Aorta (tissue), 5 donors: ENCODE measurements around the gene SNAPC3. TPM values are rescaled to one million over a fixed set of nuclear protein-coding genes. Genes with fewer than 3 reads are reported as not detected.

Source experiments
- ATAC-seq: fragments of 200-7000 bp; cut with Tn5 transposase; one replicate; pipeline ENCODE4 v1.9.1; 2022; ENCODE audit warnings: moderate library complexity; ENCODE audit not compliant: low FRiP score
- DNase-seq, 2 donors: peaks; one replicate each; pipeline ENCODE4 v3.0.0-alpha.2; 2020
- H3K27ac ChIP-seq, 2 donors: one replicate each; pipeline ENCODE4 v1.5.1; 2013; ENCODE audit warnings: low read length in 2 of 2, mild to moderate bottlenecking in 2 of 2, moderate library complexity in 2 of 2, control low read depth in 1 of 2, inconsistent platforms in 1 of 2, low read depth in 1 of 2
- H3K27me3 ChIP-seq, 2 donors: one replicate each; pipeline ENCODE4 v1.6.1; 2013; ENCODE audit warnings: control low read depth in 1 of 2, low read length in 1 of 2, mild to moderate bottlenecking in 1 of 2, moderate library complexity in 1 of 2; ENCODE audit not compliant: insufficient read depth in 2 of 2, control insufficient read depth in 1 of 2
- H3K36me3 ChIP-seq, 2 donors: one replicate each; pipeline ENCODE4 v1.6.1; 2013; ENCODE audit warnings: control low read depth in 1 of 2, low read length in 1 of 2, mild to moderate bottlenecking in 1 of 2; ENCODE audit not compliant: insufficient read depth in 2 of 2, control insufficient read depth in 1 of 2
- H3K4me1 ChIP-seq, 2 donors: one replicate each; pipeline ENCODE4 v1.6.1; 2013; ENCODE audit warnings: low read length in 2 of 2, control low read depth in 1 of 2, mild to moderate bottlenecking in 1 of 2, moderate library complexity in 1 of 2; ENCODE audit not compliant: insufficient read depth in 2 of 2, control insufficient read depth in 1 of 2
- H3K4me3 ChIP-seq, 2 donors: one replicate each; pipeline ENCODE4 v1.5.1; 2013; ENCODE audit warnings: low read length in 2 of 2, control low read depth in 1 of 2, mild to moderate bottlenecking in 1 of 2
- H3K9me3 ChIP-seq: one replicate; pipeline ENCODE4 v1.6.1; 2013; ENCODE audit warnings: mild to moderate bottlenecking, low read length; ENCODE audit not compliant: control insufficient read depth
- WGBS, 2 donors: extraction: QIAGEN DNeasy Blood & Tissue Kit; methylation state at CpG; one replicate each; pipeline ENCODE4 v1.1.7; 2013; 5-methylcytosine and 5-hydroxymethylcytosine counted together
- intact Hi-C, 2 donors: fragments of 100-400 bp; cut with DNase I; formaldehyde crosslinking; loops; one replicate each; pipeline versions ENCODE4 v1.14.2 to v1.15.0; 2022
- polyA plus RNA-seq, 2 donors: library from polyadenylated mRNA; stranded (reverse); fragments of 200-250 nt; gene quantifications; one replicate each; pipeline ENCODE4 v1.2.3, GENCODE V29; 2013
- total RNA-seq, 2 donors: library from RNA; stranded (reverse); fragmentation: NEBNext Ultra II Directional; extraction: Animal tissue kit (Norgen Biotek cat#: 25700); gene quantifications; one replicate each; pipeline ENCODE4 v1.2.1, GENCODE V29; 2021
- donor health status: healthy with polysubstance abuse.
- donor health status: Bipolar disorder and iron deficiency.
- donor health status: DM: no; HTN: no; CAD: no.
- donor health status: DM: no; HTN: no; CAD: no.
- donor health status: DM: yes; HTN: yes; CAD: no.

SNAPC3 gene
- total and polyA plus RNA-seq, 4 donors, result 16.2 to 48.9 (median 31.3) TPM

- intact Hi-C loops, result no loop called here
- ATAC-seq, result no peak
- H3K27me3 ChIP-seq, result no peaks in the 10 kb centered on the region
- H3K4me3 ChIP-seq, result no peak overlapping the region
- H3K36me3 ChIP-seq, result no peaks in the 10 kb centered on the region
- WGBS, 2 donors, result 79 to 85% methylated on average over 6 of the region's 6 CpGs
- DNase-seq, result no peak
- no peak overlapping the region for H3K27ac ChIP-seq
- H3K4me1 ChIP-seq, result no peaks in the 10 kb centered on the region
- no peaks in the 10 kb centered on the region for H3K9me3 ChIP-seq
Measured at GRCh38 chr9:15386465-15386864, 36.2 kb upstream of the SNAPC3 start.

GRCh38 chr9:15389173-15389572 lies 33.5 kb upstream of the SNAPC3 start:
- no peak for DNase-seq
- Histone ChIP-seq H3K27me3 (no peaks in the 10 kb centered on the region), H3K4me3 (no peak overlapping the region), H3K27ac (no peak overlapping the region), H3K36me3 (no peaks in the 10 kb centered on the region), H3K9me3 (no peaks in the 10 kb centered on the region), H3K4me1 (peaks cover 0 to 1% of the 10 kb centered on the region in 2 donors)
- intact Hi-C loops, result no loop called here
- no peak for ATAC-seq

GRCh38 chr9:15389631-15390030 lies 33.0 kb upstream of the SNAPC3 start:
- Histone ChIP-seq H3K36me3 (no peaks in the 10 kb centered on the region), H3K27ac (no peak overlapping the region), H3K4me3 (no peak overlapping the region), H3K27me3 (no peaks in the 10 kb centered on the region), H3K4me1 (peaks cover 0 to 1% of the 10 kb centered on the region in 2 donors), H3K9me3 (no peaks in the 10 kb centered on the region)
- DNase-seq, result no peak
- intact Hi-C loops, result no loop called here
- 95 to 97% methylated on average over 4 of the region's 4 CpGs for WGBS, 2 donors
- no peak for ATAC-seq

- WGBS, 2 donors, result 95 to 98% methylated on average over 2 of the region's 2 CpGs
- DNase-seq (no peak), ATAC-seq (no peak)
- Histone ChIP-seq H3K36me3 (no peaks in the 10 kb centered on the region), H3K4me3 (no peak overlapping the region), H3K27me3 (no peaks in the 10 kb centered on the region), H3K9me3 (no peaks in the 10 kb centered on the region), H3K27ac (no peak overlapping the region), H3K4me1 (peaks cover 0 to 1% of the 10 kb centered on the region in 2 donors)
- intact Hi-C loops, result no loop called here
Measured at GRCh38 chr9:15390201-15390600, 32.5 kb upstream of the SNAPC3 start.

GRCh38 chr9:15392363-15392762 lies 30.3 kb upstream of the SNAPC3 start:
- no peaks in the 10 kb centered on the region for H3K36me3 ChIP-seq
- H3K9me3 ChIP-seq, result no peaks in the 10 kb centered on the region
- 5 to 8% methylated on average over 5 of the region's 5 CpGs for WGBS, 2 donors
- no peaks in the 10 kb centered on the region for H3K27me3 ChIP-seq
- DNase-seq (no peak), ATAC-seq (no peak)
- intact Hi-C loops, result no loop called here
- peaks cover 0 to 1% of the 10 kb centered on the region in 2 donors for H3K4me1 ChIP-seq
- H3K4me3 ChIP-seq, result no peak overlapping the region
- no peak overlapping the region for H3K27ac ChIP-seq

GRCh38 chr9:15400281-15400941 lies 22.3 kb upstream of the SNAPC3 start:
- no peak overlapping the region for H3K4me3 ChIP-seq
- no peaks in the 10 kb centered on the region for H3K27me3 ChIP-seq
- H3K36me3 ChIP-seq, result no peaks in the 10 kb centered on the region
- no peak for DNase-seq
- peak overlapping the region; percentile 67 to 71 for H3K27ac ChIP-seq
- peaks cover 0 to 2% of the 10 kb centered on the region in 2 donors for H3K4me1 ChIP-seq
- intact Hi-C loops, result loop anchor here in 1 of 2 donors (5.0 kb wide), 1 partner anchor 93 kb away; the partner anchor contains the start of gene TTC39B
- WGBS, 2 donors, result 48 to 52% methylated on average over 5 of the region's 5 CpGs
- no peak for ATAC-seq
- H3K9me3 ChIP-seq, result no peaks in the 10 kb centered on the region

GRCh38 chr9:15401266-15401665 lies 21.4 kb upstream of the SNAPC3 start:
- no peak for ATAC-seq
- H3K27ac ChIP-seq, result peak overlapping the region; percentile 55 to 67
- intact Hi-C loops, result loop anchor here in 1 of 2 donors (5.0 kb wide), 1 partner anchor 94 kb away; the partner anchor contains the start of gene TTC39B

GRCh38 chr9:15403155-15403554 lies 19.5 kb upstream of the SNAPC3 start:
- Histone ChIP-seq H3K27ac (no peak overlapping the region), H3K4me1 (peaks cover 0 to 2% of the 10 kb centered on the region in 2 donors), H3K9me3 (no peaks in the 10 kb centered on the region), H3K36me3 (no peaks in the 10 kb centered on the region), H3K4me3 (no peak overlapping the region), H3K27me3 (no peaks in the 10 kb centered on the region)
- no peak for ATAC-seq
- WGBS, 2 donors, result 88 to 91% methylated on average over 4 of the region's 4 CpGs
- intact Hi-C loops, result loop anchor here in 1 of 2 donors (5.0 kb wide), 1 partner anchor 96 kb away; the partner anchor contains the start of gene TTC39B
- no peak for DNase-seq

More at GRCh38 chr9:15401266-15401665, 21.4 kb upstream of the SNAPC3 start:
- no peaks in the 10 kb centered on the region for H3K9me3 ChIP-seq
- no peak overlapping the region for H3K4me3 ChIP-seq
- H3K36me3 ChIP-seq, result no peaks in the 10 kb centered on the region
- peaks cover 0 to 2% of the 10 kb centered on the region in 2 donors for H3K4me1 ChIP-seq
- WGBS, 2 donors, result 15 to 20% methylated on average over 8 of the region's 8 CpGs
- DNase-seq, result peak; percentile 65 to 84
- H3K27me3 ChIP-seq, result no peaks in the 10 kb centered on the region

GRCh38 chr9:15404171-15404570 lies 18.5 kb upstream of the SNAPC3 start:
- 0 to 8% methylated on average over 1 of the region's 1 CpG for WGBS, 2 donors
- Histone ChIP-seq H3K4me1 (peaks cover 0 to 2% of the 10 kb centered on the region in 2 donors), H3K27ac (peak overlapping the region in 1 of 2 donors; percentile 68), H3K27me3 (no peaks in the 10 kb centered on the region), H3K4me3 (no peak overlapping the region), H3K9me3 (no peaks in the 10 kb centered on the region), H3K36me3 (no peaks in the 10 kb centered on the region)
- peak; percentile 52 for ATAC-seq
- peak; percentile 81 to 87 for DNase-seq
- intact Hi-C loops, result loop anchor here in 1 of 2 donors (5.0 kb wide), 1 partner anchor 97 kb away; the partner anchor contains the start of gene TTC39B
